ENCODE measurements around the gene NKIRAS2.

NKIRAS2 gene

GRCh38 chr17:42027590-42027889 is 7.7 kb downstream of the NKIRAS2 start:
- DNase-seq (ENCODE audit: low spot score), result no peak

GRCh38 chr17:42027961-42028790 is 8.3 kb downstream of the NKIRAS2 start:
- no peak for DNase-seq (ENCODE audit: low spot score)

DNA sequence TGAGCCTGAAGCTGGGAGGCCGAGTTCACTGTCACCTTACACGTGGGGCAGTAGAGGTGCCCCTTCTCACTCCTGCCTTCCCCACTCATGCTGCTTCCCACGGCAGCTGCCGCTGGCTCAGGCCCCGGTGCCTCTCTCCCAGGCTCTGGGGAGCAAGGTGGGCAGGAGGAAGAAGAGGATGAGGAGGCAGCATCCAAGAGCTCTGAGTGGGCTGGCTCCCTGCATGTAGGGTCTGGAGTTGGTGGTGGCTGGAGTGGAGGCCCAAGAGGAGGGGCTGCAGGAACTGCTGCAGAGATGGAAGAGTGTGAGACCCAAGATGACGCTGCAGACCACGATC is 8.9 kb downstream of the NKIRAS2 start:
- no peak for DNase-seq (ENCODE audit: low spot score)

- no peak for DNase-seq (ENCODE audit: low spot score)
These were observed 11.7 kb downstream of the NKIRAS2 start for GRCh38 chr17:42031584-42031983.

GRCh38 chr17:42034059-42034458 is 14.2 kb downstream of the NKIRAS2 start:
- DNase-seq (ENCODE audit: low spot score), result no peak

- no peak for DNase-seq (ENCODE audit: low spot score)
These were observed 18.5 kb downstream of the NKIRAS2 start for GRCh38 chr17:42038221-42038973.

DNA sequence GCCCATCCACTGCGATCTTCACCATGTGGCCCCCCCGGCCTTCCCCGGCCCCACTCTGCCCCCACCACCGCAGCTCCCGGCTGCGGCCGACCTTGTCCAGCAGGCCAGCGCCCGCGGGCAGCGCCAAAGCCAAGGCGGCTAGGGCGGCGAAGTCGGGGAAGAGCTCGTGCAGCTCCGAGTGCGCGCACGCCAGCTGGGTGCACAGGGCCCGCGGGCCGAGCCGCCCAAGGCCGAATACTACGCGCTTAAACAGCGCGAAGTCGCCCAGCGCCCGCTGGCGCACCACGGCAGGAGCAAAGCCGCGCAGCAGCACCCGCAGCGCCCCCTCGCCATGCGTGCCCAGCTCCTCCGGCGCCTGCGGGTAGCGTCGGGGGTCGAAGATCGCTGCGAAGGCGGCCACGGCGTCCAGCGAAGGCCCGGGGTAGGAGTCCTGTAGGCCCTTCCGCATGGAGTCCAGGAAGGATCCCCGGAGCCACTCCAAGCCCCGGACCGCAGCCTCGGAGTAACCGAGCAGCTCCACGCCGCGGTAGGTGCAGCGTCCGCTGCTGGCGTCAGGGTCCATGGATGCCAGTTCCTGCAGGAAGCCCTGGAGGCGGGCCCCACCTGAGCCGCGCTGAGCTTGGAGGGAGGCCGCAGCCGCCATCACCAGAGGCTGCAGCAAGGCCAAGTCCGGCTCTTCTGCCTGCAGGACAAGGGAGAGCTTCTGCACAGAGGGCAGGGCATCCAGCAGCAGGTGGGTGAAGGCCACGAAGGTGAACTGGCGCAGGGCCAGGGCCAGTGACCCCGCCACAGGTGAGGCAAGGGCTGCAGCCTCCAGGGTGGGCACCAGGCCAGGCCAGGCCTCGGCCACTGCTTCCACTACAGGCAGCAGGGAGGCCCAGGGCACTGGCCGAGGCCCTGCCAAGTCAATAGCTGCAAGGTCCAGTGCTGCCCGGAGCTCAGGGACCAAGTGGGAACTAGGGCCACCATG is 20.2 kb downstream of the NKIRAS2 start:
- no peak for DNase-seq (ENCODE audit: low spot score)

- DNase-seq (ENCODE audit: low spot score), result no peak
These were observed 20.9 kb downstream of the NKIRAS2 start for GRCh38 chr17:42040818-42041217.

DNA sequence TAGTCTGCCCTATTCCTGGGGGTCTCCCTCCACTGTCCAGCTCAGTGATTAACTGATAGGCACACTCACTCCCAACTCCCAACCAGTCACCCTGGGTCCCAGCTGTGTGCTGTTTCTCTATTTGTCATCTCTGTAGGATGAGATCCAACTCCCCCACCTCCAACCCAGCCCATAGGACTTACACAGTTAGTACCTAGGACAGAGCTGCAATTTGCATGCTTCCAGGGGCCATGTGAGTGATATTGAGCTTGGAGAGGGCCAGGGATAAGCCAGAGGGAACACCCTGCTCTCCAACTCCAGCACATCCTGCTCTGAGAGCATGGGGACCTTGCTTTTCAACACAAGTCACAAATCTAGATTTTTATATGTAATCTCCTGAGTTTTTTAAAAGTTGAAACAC is 21.7 kb downstream of the NKIRAS2 start:
- no peak for DNase-seq (ENCODE audit: low spot score)

DNA sequence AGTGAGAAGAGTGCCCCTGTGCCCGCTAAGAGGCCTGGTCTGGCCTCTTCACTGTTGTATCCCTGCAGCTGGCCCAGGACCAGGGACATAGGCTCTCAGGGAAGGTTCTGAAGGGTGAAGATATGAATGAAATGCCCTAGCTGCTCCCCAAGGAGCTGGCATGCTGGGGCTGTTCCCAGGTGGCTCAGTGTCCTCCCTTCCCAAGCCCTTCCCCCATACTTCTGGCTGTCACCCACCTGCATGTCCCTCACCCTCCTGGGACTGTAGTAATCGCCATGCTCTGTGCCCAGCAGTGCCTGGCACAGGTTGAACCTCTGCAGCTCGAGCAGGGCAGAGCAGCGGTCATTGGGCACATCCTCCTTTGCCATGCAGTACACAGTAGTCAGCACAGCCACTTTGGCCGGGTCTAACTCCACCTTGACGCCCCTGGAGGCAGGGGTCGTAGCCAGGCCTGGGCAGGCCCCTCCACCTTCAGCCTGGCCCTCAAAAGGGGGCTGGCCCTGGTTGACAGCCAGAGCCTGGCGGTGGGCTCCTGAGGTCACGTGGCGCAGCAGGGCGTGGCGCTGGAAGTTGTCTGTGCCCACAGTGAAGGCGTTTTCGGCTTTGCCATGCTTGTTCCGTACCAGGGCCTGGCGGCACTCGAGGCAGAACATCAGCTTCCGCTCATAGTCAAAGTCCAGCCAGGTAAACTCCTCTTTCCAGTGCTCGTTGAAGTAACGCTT is 22.9 kb downstream of the NKIRAS2 start:
- no peak for DNase-seq (ENCODE audit: low spot score)

GRCh38 chr17:42045719-42046118 is 25.8 kb downstream of the NKIRAS2 start:
- DNase-seq (ENCODE audit: low spot score), result no peak

GRCh38 chr17:42047343-42047742 is 27.5 kb downstream of the NKIRAS2 start:
- DNase-seq (ENCODE audit: low spot score), result no peak

- no peak for DNase-seq (ENCODE audit: low spot score)
These were observed 30.0 kb downstream of the NKIRAS2 start for GRCh38 chr17:42049834-42050392.

- no peak for DNase-seq (ENCODE audit: low spot score)
These were observed 30.6 kb downstream of the NKIRAS2 start, which contains the start of gene C17orf113 for GRCh38 chr17:42050393-42051012. Gene C17orf113 (minus strand): TSS chr17:42050601. CDS start chr17:42043376, 7,225 bp downstream.

GRCh38 chr17:42051013-42051400 is 31.1 kb downstream of the NKIRAS2 start:
- no peak for DNase-seq (ENCODE audit: low spot score)

DNA sequence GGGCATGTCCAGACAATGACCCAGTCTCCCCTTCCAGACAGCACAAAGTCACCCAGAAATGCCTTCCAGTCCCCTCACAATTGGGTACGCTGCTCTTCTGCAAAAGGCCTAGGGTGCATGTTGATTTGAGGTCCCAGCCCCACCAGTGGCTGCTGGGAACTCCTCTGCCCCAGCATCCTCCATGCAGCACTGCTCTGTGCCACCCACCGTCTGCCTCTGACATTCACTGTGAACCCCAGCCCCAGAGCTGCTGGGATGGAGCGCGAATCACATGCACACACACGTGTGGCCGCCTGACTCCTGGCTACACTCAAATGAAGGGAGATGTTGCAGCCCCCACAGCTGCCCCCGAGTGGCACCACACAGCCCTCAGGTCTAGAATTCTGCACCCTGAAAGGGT is 31.8 kb downstream of the NKIRAS2 start:
- no peak for DNase-seq (ENCODE audit: low spot score)

DNA sequence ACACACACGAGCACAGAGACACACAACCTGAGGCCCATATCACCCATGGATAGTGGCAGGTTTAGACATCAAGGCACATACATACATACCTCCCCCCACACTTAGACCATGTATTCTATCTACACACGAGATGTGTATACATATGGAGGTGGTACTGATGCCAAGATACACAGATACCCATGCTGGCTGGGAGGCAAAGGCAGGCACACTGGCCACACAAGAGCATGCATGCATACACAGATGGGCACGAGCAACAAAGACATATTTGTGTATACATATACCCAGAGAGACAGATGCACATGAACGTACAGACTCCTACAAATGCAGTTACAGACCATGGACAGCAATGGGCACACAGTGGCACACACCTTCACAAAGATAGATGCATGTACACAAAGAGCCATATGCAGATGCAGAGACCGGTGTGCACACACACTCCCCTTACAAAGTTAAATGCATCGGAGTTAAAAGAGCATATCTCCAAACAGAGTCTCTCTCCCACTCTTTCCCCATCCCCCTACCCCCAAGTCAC is 32.5 kb downstream of the NKIRAS2 start:
- DNase-seq (ENCODE audit: low spot score), result no peak

GRCh38 chr17:42053731-42054500 is 34.0 kb downstream of the NKIRAS2 start:
- no peak for DNase-seq (ENCODE audit: low spot score)

GRCh38 chr17:42055027-42055426 is 35.1 kb downstream of the NKIRAS2 start:
- DNase-seq (ENCODE audit: low spot score), result no peak

GRCh38 chr17:42055496-42055895 is 35.6 kb downstream of the NKIRAS2 start:
- no peak for DNase-seq (ENCODE audit: low spot score)
